CD4-positive, alpha-beta T cell treated with Interferon alpha-2 for 1 hour (primary cell): Measurements from ENCODE around the gene SMG7.

Source experiments
- DNase-seq, 2 donors: peaks; one replicate each; pipeline ENCODE4 v3.0.0-alpha.2; 2020 to 2022

Gene SMG7

GRCh38 chr1:183516725-183517124, 44.4 kb downstream of the SMG7 start:
- no peak for DNase-seq

- DNase-seq: no peak
These were observed 45.1 kb downstream of the SMG7 start for GRCh38 chr1:183517401-183517800.

GRCh38 chr1:183520379-183520778, 48.1 kb downstream of the SMG7 start:
- no peak for DNase-seq

GRCh38 chr1:183522104-183522503, 49.8 kb downstream of the SMG7 start:
- DNase-seq: no peak

GRCh38 chr1:183528577-183528976, 56.3 kb downstream of the SMG7 start:
- DNase-seq: no peak

GRCh38 chr1:183533617-183534174, 61.4 kb downstream of the SMG7 start:
- no peak for DNase-seq

GRCh38 chr1:183537405-183537804, 65.1 kb downstream of the SMG7 start:
- DNase-seq: no peak

- DNase-seq: peak; percentile 16 to 65
These were observed 71.4 kb downstream of the SMG7 start for GRCh38 chr1:183543619-183544204.

- no peak for DNase-seq
These were observed 72.4 kb downstream of the SMG7 start for GRCh38 chr1:183544598-183545297.

GRCh38 chr1:183546427-183546826, 74.1 kb downstream of the SMG7 start:
- no peak for DNase-seq

- no peak for DNase-seq
These were observed 75.8 kb downstream of the SMG7 start for GRCh38 chr1:183548116-183548515.

GRCh38 chr1:183550915-183551314, 78.6 kb downstream of the SMG7 start:
- no peak for DNase-seq

- no peak for DNase-seq
These were observed 79.6 kb downstream of the SMG7 start for GRCh38 chr1:183551924-183552323.

GRCh38 chr1:183552441-183552840, 80.1 kb downstream of the SMG7 start:
- no peak for DNase-seq

GRCh38 chr1:183552891-183553290, 80.6 kb downstream of the SMG7 start:
- no peak for DNase-seq

GRCh38 chr1:183553331-183553730, 81.0 kb downstream of the SMG7 start:
- DNase-seq: no peak

GRCh38 chr1:183553764-183554163, 81.5 kb downstream of the SMG7 start:
- DNase-seq: no peak

GRCh38 chr1:183554577-183554976, 82.3 kb downstream of the SMG7 start:
- no peak for DNase-seq

GRCh38 chr1:183559061-183559460, 86.8 kb downstream of the SMG7 start:
- no peak for DNase-seq

GRCh38 chr1:183562701-183563100, 90.4 kb downstream of the SMG7 start:
- DNase-seq: no peak

GRCh38 chr1:183565261-183565660, 93.0 kb downstream of the SMG7 start:
- DNase-seq: no peak

- no peak for DNase-seq
These were observed 93.7 kb downstream of the SMG7 start for GRCh38 chr1:183566026-183566425.

- peak in 1 of 2 donors; percentile 52 for DNase-seq
These were observed 95.3 kb downstream of the SMG7 start for GRCh38 chr1:183567584-183567983.
